Measurements from ENCODE around the gene PCDHA4.
"Not testable (repeated sequence)": the region's sequence is repeated elsewhere in the genome, so short reads cannot be mapped to it uniquely, and the experiment has no call there.

PCDHA4 gene

DNA sequence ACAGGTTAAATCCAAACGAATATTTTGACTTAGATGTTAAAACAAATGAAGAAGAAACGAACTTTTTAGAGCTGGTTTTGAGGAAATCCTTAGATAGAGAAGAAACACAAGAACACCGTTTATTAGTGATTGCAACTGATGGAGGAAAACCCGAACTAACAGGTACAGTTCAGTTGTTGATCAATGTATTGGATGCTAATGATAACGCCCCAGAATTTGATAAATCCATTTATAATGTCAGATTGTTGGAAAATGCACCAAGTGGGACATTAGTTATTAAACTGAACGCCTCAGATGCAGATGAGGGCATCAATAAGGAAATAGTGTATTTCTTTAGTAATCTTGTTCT is 15.4 kb downstream of the PCDHA4 start:
- no peak for DNase-seq

DNA sequence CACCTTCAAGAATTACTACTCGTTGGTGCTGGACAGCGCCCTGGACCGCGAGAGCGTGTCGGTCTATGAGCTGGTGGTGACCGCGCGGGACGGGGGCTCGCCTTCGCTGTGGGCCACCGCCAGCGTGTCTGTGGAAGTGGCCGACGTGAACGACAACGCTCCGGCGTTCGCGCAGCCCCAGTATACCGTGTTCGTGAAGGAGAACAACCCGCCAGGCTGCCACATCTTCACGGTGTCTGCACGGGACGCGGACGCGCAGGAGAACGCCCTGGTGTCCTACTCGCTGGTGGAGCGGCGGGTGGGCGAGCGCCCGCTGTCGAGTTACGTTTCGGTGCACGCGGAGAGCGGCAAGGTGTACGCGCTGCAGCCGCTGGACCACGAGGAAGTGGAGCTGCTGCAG is 16.1 kb downstream of the PCDHA4 start:
- DNase-seq, result not testable (repeated sequence)

DNA sequence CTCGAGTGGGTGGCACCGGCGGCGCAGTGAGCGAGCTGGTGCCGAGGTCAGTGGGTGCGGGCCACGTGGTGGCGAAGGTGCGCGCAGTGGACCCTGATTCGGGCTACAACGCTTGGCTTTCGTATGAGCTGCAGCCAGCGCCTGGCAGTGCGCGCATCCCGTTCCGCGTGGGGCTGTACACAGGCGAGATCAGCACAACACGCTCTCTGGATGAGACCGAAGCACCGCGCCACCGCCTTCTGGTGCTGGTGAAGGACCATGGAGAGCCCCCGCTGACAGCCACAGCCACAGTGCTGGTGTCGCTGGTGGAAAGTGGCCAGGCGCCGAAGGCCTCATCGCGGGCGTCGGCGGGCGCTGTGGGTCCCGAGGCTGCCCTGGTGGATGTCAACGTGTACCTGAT is 16.6 kb downstream of the PCDHA4 start:
- DNase-seq, result no peak

DNA sequence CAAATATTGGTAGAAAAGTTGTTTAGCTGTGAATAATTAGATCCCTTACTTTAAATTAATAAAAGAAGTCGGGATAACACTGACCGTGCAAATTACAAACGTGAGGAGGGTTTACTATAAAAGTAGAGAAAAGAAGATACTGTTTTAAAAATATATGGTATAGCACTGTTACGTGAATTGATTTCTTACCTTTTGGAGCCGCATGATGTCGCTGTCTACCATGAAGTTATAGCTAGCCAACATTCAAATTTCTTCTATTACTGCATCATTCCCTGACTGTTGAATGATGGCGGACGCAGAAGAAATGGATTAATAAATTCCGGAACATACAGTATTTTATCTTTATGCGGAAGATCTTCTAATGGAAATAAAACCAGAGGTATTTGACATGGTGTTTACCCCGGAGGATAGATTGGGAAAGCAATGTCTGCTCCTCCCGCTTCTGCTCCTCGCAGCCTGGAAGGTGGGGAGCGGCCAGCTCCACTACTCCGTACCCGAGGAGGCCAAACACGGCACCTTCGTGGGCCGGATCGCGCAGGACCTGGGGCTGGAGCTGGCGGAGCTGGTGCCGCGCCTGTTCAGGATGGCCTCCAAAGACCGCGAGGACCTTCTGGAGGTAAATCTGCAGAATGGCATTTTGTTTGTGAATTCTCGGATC is 21.0 kb downstream of the PCDHA4 start, which contains the start of gene PCDHA6:
TSS of gene PCDHA6 (plus strand) at position 257 of the 658 bp plus-strand sequence. CDS start at position 389, 132 bp downstream.
- no peak for DNase-seq

- no peak for DNase-seq
These were observed 21.5 kb downstream of the PCDHA4 start for GRCh38 chr5:140828362-140828737.

DNA sequence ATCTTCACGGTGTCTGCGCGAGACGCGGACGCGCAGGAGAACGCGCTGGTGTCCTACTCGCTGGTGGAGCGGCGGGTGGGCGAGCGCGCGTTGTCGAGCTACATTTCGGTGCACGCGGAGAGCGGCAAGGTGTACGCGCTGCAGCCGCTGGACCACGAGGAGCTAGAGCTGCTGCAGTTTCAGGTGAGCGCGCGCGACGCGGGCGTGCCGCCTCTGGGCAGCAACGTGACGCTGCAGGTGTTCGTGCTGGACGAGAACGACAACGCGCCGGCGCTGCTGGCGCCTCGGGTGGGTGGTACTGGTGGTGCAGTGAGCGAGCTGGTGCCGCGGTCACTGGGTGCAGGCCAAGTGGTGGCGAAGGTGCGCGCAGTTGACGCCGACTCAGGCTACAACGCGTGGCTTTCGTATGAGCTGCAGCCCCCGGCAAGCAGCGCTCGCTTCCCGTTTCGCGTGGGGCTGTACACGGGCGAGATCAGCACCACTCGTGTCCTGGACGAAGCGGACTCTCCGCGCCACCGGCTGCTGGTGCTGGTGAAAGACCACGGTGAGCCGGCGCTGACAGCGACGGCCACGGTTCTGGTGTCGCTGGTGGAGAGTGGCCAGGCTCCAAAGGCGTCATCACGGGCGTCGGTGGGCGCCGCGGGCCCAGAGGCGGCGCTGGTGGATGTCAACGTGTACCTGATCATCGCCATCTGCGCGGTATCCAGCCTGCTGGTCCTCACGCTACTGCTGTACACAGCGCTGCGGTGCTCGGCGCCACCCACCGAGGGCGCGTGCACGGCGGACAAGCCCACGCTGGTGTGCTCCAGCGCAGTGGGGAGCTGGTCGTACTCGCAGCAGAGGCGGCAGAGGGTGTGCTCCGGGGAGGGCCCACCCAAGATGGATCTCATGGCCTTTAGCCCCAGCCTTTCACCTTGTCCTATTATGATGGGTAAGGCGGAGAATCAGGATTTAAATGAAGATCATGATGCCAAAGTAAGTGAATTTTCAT is 22.9 kb downstream of the PCDHA4 start:
- DNase-seq, result not testable (repeated sequence)

- no peak for DNase-seq
These were observed 27.1 kb downstream of the PCDHA4 start, which contains the start of gene PCDHA7 for GRCh38 chr5:140833993-140834392. Gene PCDHA7 (plus strand): TSS chr5:140834269. CDS start chr5:140834384, 115 bp downstream.

- not testable (repeated sequence) for DNase-seq
These were observed 27.7 kb downstream of the PCDHA4 start for GRCh38 chr5:140834439-140835008.

- DNase-seq, result no peak
These were observed 29.0 kb downstream of the PCDHA4 start for GRCh38 chr5:140835622-140836510.

DNA sequence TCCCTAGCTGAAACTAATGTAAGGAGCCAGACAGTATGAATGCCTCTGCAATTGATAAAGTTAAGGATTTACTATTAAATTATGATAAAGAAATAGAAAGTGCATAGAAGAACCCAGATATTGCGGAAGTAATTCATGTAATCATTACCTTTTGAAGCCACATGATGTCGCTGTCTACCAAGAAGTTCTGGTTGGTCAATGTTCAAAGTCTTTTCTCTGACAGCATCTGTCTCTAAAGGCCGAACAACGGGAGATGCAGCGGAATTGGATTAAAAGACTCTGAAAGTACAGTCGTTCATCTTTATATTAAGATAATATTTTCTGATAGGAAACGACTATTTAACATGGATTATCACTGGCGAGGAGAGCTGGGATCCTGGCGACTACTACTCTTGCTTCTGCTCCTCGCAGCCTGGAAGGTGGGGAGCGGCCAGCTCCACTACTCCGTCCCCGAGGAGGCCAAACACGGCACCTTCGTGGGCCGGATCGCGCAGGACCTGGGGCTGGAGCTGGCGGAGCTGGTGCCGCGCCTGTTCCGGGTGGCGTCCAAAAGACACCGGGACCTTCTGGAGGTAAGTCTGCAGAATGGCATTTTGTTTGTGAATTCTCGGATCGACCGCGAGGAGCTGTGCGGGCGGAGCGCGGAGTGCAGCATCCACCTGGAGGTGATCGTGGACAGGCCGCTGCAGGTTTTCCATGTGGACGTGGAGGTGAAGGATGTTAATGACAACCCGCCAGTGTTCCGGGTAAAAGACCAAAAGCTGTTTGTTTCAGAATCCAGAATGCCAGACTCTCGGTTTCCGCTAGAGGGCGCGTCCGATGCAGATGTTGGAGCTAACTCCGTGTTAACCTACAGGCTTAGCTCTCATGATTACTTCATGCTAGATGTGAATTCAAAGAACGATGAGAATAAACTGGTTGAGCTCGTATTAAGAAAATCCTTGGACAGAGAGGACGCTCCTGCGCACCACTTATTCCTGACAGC is 34.4 kb downstream of the PCDHA4 start, which contains the start of gene PCDHA8:
TSS of gene PCDHA8 (plus strand) at position 210 of the 985 bp plus-strand sequence. CDS start at position 345, 135 bp downstream.
- DNase-seq, result peak; percentile 62

GRCh38 chr5:140842798-140843733 is 36.2 kb downstream of the PCDHA4 start:
- DNase-seq, result no peak

GRCh38 chr5:140848139-140849102 is 41.6 kb downstream of the PCDHA4 start, which contains the start of gene PCDHA9:
Gene PCDHA9 (plus strand): TSS chr5:140848382. CDS start chr5:140848496, 114 bp downstream.
- DNase-seq, result not testable (repeated sequence)

GRCh38 chr5:140849831-140850634 is 43.2 kb downstream of the PCDHA4 start:
- DNase-seq, result not testable (repeated sequence)

GRCh38 chr5:140855772-140856674 is 49.2 kb downstream of the PCDHA4 start, which contains the start of gene PCDHA10:
Gene PCDHA10 (plus strand): TSS chr5:140855897. CDS start chr5:140856049, 152 bp downstream.
- peak; percentile 48 for DNase-seq

GRCh38 chr5:140857177-140857986 is 50.5 kb downstream of the PCDHA4 start:
- no peak for DNase-seq

DNA sequence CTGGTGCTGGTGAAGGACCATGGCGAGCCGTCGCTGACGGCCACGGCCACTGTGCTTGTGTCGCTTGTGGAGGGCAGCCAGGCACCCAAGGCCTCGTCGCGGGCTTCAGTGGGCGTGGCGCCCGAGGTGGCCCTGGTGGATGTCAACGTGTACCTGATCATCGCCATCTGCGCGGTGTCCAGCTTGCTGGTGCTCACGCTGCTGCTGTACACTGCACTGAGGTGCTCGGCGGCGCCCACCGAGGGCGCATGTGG is 51.0 kb downstream of the PCDHA4 start:
- DNase-seq, result no peak
